22Rv1 (cell line): Measurements from ENCODE around the gene NDUFA13.

Source experiments
- H3K27ac ChIP-seq: fragments of 450-650 bp; 2 replicates; pipeline ENCODE4 v1.5.1; 2017
- ZFX ChIP-seq: fragments of 450-650 bp; IDR thresholded peaks from 2 replicates; pipeline ENCODE4 v1.6.1; 2017; ENCODE audit warnings: antibody characterized with exemption, borderline replicate concordance
- TF ChIP-seq, protein P1 (sequence below): fragments of 450-650 bp; IDR thresholded peaks from 2 replicates; pipeline ENCODE4 v1.5.1; 2017; ENCODE audit warnings: mild to moderate bottlenecking

The NDUFA13 gene

DNA sequence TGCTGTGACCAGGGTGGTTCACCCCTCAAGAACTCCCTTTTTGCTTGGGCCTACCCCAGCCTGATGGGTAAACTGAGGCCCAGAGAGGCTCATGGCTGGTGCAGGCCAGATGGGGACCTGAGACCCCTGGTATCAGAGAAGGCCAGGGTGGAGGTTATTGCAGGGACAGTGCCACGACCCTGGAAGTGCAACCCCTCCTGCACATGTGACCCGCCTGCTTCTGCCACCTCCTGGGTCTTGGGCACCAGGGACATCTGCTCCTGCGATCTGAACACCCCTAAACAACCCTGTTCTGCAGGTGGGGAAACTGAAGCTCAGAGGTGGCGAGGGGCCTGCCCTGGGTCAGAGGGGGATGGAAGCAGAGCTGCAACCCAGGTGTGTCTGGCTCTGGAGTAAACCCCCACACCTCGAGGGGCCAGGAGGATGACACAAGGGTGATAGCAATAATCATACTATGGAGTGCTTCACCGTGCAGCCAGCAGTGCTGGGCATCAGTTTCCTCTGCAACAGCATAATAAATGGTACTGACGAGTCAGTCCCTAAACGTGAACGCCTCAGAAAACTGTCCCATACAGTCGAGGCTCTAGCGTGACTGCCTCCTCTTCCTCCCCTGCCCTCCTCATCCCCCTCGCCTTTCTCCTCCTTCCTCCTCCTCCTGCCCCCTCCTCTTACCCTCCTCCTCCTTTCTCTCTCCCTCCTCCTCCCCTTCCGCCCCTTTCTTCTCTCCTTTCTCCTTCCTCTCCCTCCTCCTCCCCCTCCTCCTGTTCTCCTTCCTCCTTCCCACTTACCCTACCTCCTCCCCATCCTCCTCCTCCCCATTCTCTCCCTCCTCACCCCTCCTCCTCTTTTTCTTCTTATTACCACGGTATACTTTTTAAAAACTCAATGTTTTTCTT lies 17.0 kb downstream of the NDUFA13 start:
- 0 out of 2 replicates have a peak overlapping the region, but pooled peaks have one; percentile 29 for H3K27ac ChIP-seq
- TF ChIP-seq ZFX: no peak
- TF ChIP-seq, protein P1, sequence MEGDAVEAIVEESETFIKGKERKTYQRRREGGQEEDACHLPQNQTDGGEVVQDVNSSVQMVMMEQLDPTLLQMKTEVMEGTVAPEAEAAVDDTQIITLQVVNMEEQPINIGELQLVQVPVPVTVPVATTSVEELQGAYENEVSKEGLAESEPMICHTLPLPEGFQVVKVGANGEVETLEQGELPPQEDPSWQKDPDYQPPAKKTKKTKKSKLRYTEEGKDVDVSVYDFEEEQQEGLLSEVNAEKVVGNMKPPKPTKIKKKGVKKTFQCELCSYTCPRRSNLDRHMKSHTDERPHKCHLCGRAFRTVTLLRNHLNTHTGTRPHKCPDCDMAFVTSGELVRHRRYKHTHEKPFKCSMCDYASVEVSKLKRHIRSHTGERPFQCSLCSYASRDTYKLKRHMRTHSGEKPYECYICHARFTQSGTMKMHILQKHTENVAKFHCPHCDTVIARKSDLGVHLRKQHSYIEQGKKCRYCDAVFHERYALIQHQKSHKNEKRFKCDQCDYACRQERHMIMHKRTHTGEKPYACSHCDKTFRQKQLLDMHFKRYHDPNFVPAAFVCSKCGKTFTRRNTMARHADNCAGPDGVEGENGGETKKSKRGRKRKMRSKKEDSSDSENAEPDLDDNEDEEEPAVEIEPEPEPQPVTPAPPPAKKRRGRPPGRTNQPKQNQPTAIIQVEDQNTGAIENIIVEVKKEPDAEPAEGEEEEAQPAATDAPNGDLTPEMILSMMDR: no peak

DNA sequence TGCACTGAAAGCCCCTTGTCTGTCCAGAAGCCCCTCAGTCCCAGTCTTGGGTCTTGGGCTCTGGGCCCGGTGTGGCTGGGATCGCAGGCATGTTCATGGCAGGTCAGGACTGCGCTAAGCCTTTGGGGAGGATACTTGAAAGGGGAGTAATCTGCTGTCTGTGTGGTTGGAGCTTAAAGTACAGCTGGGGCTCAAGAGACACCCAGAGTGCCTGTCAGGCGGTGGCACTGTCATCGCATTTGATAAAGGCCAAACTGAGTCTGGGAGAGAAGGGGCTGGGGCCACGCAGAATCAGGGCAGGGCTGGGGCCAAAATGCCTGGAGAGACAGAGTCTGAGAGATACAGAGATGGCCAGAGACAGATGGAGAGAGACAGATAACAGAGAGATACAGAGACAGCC lies 17.8 kb downstream of the NDUFA13 start:
- H3K27ac ChIP-seq: 0 out of 2 replicates have a peak overlapping the region, but pooled peaks have one; percentile 29
- no peak for TF ChIP-seq ZFX
- TF ChIP-seq, protein P1: no peak

DNA sequence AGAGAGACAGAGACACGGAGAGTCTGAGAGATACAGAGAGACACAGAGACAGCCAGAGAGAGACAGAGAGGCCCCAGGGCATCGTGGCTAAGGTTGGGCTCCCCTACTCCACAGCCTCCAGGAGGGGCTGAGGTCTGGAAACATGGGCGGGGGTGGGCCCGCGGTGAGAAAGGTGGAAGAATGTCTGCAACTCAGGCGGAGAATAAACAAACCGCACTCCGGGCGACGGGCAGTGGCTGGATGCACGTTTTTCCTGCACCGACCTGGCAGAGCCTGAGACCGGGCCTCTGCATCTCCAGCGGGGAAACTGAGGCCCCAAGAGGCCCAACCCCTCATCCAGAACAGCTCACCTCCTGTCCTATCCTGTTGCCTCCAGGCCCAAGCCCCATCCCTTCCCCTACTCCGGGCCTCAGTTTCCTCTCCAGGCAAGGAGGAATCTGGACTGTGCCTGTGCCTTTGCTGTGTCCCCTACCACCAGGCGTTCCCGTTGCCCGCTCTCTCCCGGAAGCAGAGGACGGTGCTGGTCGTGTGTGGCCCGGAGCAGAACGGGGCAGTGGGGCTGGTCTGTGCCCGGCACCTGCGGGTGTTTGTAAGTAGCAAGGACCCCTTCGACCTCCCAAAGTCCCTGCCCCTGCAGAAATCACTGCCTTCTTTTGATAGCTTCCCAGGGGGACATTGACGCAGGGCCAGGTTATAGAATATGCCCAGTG lies 18.7 kb downstream of the NDUFA13 start:
- no peak for TF ChIP-seq ZFX
- TF ChIP-seq, protein P1: no peak
- no peak overlapping the region for H3K27ac ChIP-seq

DNA sequence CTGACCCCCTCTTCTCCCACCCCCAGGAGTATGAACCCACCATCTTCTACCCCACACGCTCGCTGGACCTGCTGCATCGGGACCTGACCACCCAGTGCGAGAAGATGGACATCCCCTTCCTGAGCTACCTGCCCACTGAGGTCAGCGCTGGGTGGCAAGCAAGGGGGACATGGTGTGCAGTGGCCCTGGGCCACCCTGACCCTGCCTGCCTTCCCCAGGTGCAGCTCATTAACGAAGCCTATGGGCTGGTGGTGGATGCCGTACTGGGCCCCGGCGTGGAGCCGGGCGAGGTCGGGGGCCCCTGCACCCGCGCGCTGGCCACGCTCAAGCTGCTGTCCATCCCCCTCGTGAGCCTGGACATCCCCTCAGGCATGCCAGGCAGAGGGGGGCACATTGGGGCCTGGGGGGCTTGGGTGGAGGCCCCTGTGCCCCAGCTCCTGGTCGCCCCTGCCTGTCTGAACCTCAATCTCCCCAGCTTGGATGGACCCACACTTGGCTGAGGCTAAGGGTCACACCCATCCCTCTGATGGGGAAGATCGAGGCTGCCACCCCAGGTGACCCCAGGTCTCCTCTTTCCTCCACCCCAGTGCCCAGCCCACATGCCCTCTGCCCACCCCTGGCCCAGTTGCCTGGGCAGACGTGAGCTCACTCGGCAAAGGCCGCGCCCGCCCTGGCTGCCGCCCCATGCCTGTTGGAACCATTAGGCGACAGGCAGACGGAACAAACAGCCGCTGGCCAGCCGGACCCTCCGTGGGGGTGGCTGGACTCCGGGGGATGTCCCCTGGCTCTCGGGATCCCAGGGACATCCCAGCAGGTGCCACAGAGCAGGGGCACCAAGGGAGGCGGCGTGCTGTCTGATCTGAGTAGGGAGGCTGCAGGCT lies 19.5 kb downstream of the NDUFA13 start:
- TF ChIP-seq ZFX: no peak
- TF ChIP-seq, protein P1: no peak
- H3K27ac ChIP-seq: no peak overlapping the region

DNA sequence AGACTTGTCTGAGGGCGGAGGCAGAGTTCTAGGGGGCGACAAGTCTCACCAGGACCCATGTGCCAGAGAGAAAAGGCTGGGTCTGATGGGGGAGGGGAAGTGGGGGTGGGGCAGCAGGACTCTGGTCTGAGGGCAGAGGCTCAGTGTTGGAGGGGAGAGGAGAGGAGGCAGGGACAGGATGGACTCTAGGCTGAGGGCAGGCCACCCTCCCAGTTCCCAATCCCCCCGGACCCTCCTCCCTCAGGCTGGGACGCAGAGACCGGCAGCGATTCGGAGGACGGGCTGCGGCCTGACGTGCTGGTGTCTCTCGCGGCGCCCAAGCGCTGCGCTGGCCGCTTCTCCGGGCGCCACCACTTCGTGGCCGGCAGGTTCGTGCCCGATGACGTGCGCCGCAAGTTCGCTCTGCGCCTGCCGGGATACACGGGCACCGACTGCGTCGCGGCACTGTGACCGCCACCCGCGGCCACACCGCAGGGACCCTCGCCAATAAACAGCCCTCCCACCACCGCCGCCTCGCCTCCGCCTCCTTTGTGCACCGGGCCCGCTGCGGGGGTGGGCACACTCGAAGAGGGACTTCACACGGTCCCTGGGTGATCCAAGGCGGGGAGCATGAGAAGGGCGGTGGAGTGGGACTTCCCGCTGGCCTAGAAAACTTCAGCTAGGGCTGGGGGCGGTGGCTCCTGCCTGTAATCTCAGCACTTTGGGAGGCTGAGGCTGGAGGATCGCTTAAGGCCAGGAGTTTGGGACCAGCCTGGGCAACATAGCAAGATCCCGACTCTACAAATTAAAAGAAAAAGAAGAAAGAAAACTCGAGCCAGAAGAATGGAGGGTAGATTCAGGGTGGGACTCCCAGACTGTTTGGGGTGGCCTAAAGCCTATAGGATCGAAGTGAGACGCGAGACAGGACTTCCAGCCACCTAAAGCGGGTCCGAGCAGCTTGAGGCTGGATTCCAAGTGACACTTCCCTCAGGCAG lies 21.3 kb downstream of the NDUFA13 start:
- no peak for TF ChIP-seq ZFX
- TF ChIP-seq, protein P1: no peak
- H3K27ac ChIP-seq: peak overlapping the region; percentile 47

DNA sequence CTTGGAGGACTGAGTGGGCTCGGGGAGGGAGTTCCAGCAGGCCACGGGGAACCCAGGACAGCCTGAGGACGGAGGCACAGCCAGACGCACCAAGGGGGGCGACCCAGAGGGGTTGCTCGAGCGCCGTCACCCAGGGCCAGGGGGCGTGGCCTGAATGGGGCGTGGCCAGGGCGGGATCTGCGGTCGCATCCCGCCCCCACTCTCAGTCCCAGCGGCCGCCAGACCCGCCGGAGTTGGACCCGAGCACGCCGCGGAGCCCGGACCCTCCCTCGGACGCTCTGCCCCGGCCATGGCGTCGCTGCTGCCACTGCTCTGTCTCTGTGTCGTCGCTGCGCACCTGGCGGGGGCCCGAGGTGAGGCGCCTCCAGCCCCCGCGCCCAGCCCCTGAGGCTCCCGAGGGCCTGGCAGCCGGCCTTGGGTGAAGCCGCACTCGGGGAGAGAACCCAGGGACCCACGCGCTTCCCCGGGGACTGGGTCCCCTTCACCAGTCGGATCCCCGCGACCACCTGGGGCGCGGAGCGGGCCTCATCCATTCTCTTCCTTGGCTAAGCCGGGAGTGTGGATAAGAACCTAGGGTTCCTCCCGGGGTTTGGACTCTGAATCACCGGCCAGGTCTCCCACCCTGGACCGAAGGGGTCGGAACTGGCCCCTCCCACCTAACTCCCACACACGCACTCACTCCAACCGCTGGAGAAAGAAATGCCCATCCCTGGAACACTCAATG lies 22.2 kb downstream of the NDUFA13 start, which contains the start of gene CILP2:
Gene CILP2, plus strand, starts transcription at position 205 of the 724 bp plus-strand sequence. Its CDS starts 85 bp downstream, at position 290.
- peak within 1 kb of the TSS; percentile 47 for H3K27ac ChIP-seq
- TF ChIP-seq ZFX: no peak
- TF ChIP-seq, protein P1: no peak
